Vagina (tissue), 2 donors: ENCODE data around the gene INA. TPM values are rescaled to one million over a fixed set of nuclear protein-coding genes. Genes with fewer than 3 reads are reported as not detected.

ENCODE experiments used
- DNase-seq, 2 donors: peaks; one replicate each; pipeline ENCODE4 v3.0.0-alpha.2; 2017; ENCODE audit errors: extremely low spot score in 2 of 2
- H3K27ac ChIP-seq: fragments of 200-600 bp; sonication (generic); one replicate; pipeline ENCODE4 v1.5.1; 2019
- H3K27me3 ChIP-seq: fragments of 200-600 bp; sonication (generic); one replicate; pipeline ENCODE4 v1.5.1; 2019
- H3K36me3 ChIP-seq, 2 donors: fragments of 200-600 bp; sonication (generic); one replicate each; pipeline ENCODE4 v1.5.1; 2017 to 2019
- H3K4me1 ChIP-seq: fragments of 200-600 bp; sonication (generic); one replicate; pipeline ENCODE4 v1.5.1; 2019
- H3K4me3 ChIP-seq, 2 donors: fragments of 200-600 bp; sonication (generic); 1 replicate in 1 of 2; 2 replicates in 1 of 2; pipeline ENCODE4 v1.5.1; 2016 to 2019
- H3K9me3 ChIP-seq: fragments of 200-600 bp; sonication (generic); one replicate; pipeline ENCODE4 v1.5.1; 2019
- POLR2A ChIP-seq, 2 donors: fragments of 450-650 bp; IDR thresholded peaks; one replicate each; pipeline ENCODE4 v1.6.1; 2017; ENCODE audit warnings: antibody characterized with exemption in 2 of 2, mild to moderate bottlenecking in 2 of 2, moderate library complexity in 2 of 2
- POLR2AphosphoS5 ChIP-seq, 2 donors: sonication (generic); formaldehyde crosslinking; IDR thresholded peaks; one replicate each; pipeline ENCODE4 v1.9.0; 2017; ENCODE audit warnings: antibody characterized with exemption in 2 of 2, mild to moderate bottlenecking in 2 of 2, low read depth in 1 of 2; ENCODE audit not compliant: insufficient read depth in 1 of 2
- intact Hi-C: fragments of 100-400 bp; cut with DNase I; formaldehyde crosslinking; loops from one replicate; pipeline ENCODE4 v1.15.1; 2023
- small RNA-seq: library from RNA; depleted of rRNA; stranded (forward); fragments of <200 nt; gene quantifications from one replicate; pipeline ENCODE3, GENCODE V24; 2016
- total RNA-seq: library from RNA; depleted of rRNA; stranded (reverse); fragments of >200 nt; gene quantifications from one replicate; pipeline ENCODE4 v1.2.3, GENCODE V29; 2016
- TF ChIP-seq, protein P1 (sequence below), 3 experiments: fragments of 450-650 bp in 2 of 3; fragments of 200-600 bp in 1 of 3; sonication (generic) in 1 of 3; IDR thresholded peaks; one replicate each; pipeline ENCODE4 v1.5.1; 2017 to 2019; ENCODE audit warnings: antibody characterized with exemption in 3 of 3, mild to moderate bottlenecking in 2 of 3, moderate library complexity in 2 of 3

Gene INA
- total RNA-seq, 1 donor from 2014 or later, result 3.9 TPM

GRCh38 chr10:103336370-103336769, 59.4 kb downstream of the INA start:
- Histone ChIP-seq H3K27me3 (no peaks in the 10 kb centered on the region), H3K9me3 (no peaks in the 10 kb centered on the region), H3K4me3 (no peak overlapping the region), H3K36me3 (peaks cover 0 to 30% of the 10 kb centered on the region in 2 donors), H3K4me1 (no peaks in the 10 kb centered on the region), H3K27ac (no peak overlapping the region)
- intact Hi-C loops, result no loop called here
- TF ChIP-seq POLR2A (IDR thresholded peaks at IDR 0.05), result no peak
- TF ChIP-seq, protein P1, sequence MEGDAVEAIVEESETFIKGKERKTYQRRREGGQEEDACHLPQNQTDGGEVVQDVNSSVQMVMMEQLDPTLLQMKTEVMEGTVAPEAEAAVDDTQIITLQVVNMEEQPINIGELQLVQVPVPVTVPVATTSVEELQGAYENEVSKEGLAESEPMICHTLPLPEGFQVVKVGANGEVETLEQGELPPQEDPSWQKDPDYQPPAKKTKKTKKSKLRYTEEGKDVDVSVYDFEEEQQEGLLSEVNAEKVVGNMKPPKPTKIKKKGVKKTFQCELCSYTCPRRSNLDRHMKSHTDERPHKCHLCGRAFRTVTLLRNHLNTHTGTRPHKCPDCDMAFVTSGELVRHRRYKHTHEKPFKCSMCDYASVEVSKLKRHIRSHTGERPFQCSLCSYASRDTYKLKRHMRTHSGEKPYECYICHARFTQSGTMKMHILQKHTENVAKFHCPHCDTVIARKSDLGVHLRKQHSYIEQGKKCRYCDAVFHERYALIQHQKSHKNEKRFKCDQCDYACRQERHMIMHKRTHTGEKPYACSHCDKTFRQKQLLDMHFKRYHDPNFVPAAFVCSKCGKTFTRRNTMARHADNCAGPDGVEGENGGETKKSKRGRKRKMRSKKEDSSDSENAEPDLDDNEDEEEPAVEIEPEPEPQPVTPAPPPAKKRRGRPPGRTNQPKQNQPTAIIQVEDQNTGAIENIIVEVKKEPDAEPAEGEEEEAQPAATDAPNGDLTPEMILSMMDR (IDR thresholded peaks at IDR 0.05), result no peak
- TF ChIP-seq POLR2AphosphoS5 (IDR thresholded peaks at IDR 0.05; ENCODE audit: insufficient read depth in 1 of 2, low read depth in 1 of 2), result no peak
- no peak for DNase-seq

Small RNA genes lying within 50 kb of the gene (small RNA-seq; reads per million reads assigned to genes)
- gene RNU11-3P, result not detected

Other genes with a start within 250 kb of the INA start
- 71.2 TPM for gene NT5C2, start 83.9 kb upstream of the INA start, total RNA-seq
- gene RPEL1, start 31.3 kb upstream of the INA start, total RNA-seq, result not detected
- 8.3 TPM for gene PCGF6, start 74.0 kb downstream of the INA start, total RNA-seq
- gene TAF5, start 90.8 kb downstream of the INA start, total RNA-seq, result 4.4 TPM
- gene ATP5MK, start 119.3 kb downstream of the INA start, total RNA-seq, result 180 TPM
- 22.8 TPM for gene PDCD11, start 119.5 kb downstream of the INA start, total RNA-seq
- 94.3 TPM for gene CALHM2, start 175.2 kb downstream of the INA start, total RNA-seq
- not detected for gene CALHM1, start 181.8 kb downstream of the INA start, total RNA-seq
- gene CALHM3, start 202.1 kb downstream of the INA start, total RNA-seq, result not detected
- 4.2 TPM for gene NEURL1, start 216.6 kb downstream of the INA start, total RNA-seq